ENCODE results near the gene GBX1. TPM values are rescaled to one million over a fixed set of nuclear protein-coding genes. Genes with fewer than 3 reads are reported as not detected.

Gene GBX1
- total RNA-seq, 1 experiment from 2014 or later = not detected

- Histone ChIP-seq H3K79me1 (ENCODE audit: insufficient read depth, low read depth, low read length, poor library complexity, severe bottlenecking) (no peaks in the 10 kb centered on the region), H3K9me3 (ENCODE audit: control insufficient read depth, low read depth, low read length) (no peaks in the 10 kb centered on the region), H3K56ac (ENCODE audit: insufficient read length, low read depth, low read length) (no peak overlapping the region), H2AFZ (ENCODE audit: low read length) (no peak overlapping the region), H2BK15ac (ENCODE audit: low read depth, low read length) (no peak overlapping the region), H3K4me2 (ENCODE audit: insufficient read depth, insufficient read length, low read length) (no peak overlapping the region), H4K91ac (ENCODE audit: insufficient read length, low read depth, low read length) (no peak overlapping the region), H4K5ac (ENCODE audit: insufficient read length, low read depth, low read length) (no peak overlapping the region), H4K20me1 (ENCODE audit: control insufficient read depth, insufficient read depth, insufficient read length) (no peaks in the 10 kb centered on the region), H3K27ac (ENCODE audit: insufficient read length, low read depth, low read length) (no peak overlapping the region), H4K8ac (replicated peaks; ENCODE audit: insufficient read length, low read depth, low read length) (no peak overlapping the region), H2BK120ac (ENCODE audit: low read depth, low read length, poor library complexity, severe bottlenecking) (no peak overlapping the region), H3K14ac (ENCODE audit: insufficient read depth, low read length) (no peak overlapping the region), H2BK5ac (ENCODE audit: insufficient read length, low read length) (no peak overlapping the region), H3K23me2 (ENCODE audit: insufficient read length, low read depth, low read length, poor library complexity, severe bottlenecking) (no peaks in the 10 kb centered on the region), H3K27me3 (ENCODE audit: insufficient read depth, low read length) (no peaks in the 10 kb centered on the region), H3T11ph (ENCODE audit: low read length) (no peak overlapping the region), H2BK20ac (ENCODE audit: low read depth, low read length, poor library complexity, severe bottlenecking) (no peak overlapping the region), H2BK12ac (ENCODE audit: insufficient read length, low read depth, low read length) (no peak overlapping the region), H2AK5ac (ENCODE audit: insufficient read length, low read length) (no peak overlapping the region), H3K4ac (ENCODE audit: low read depth, low read length) (no peak overlapping the region), H3K18ac (ENCODE audit: insufficient read length, low read depth, low read length) (no peak overlapping the region), H3K9ac (ENCODE audit: extremely low read depth, insufficient read length, low read length) (no peak overlapping the region), H3K79me2 (ENCODE audit: insufficient read depth, low read length) (no peaks in the 10 kb centered on the region), H3K23ac (ENCODE audit: insufficient read length, low read depth, low read length) (no peak overlapping the region), H3K4me1 (ENCODE audit: insufficient read depth, low read length) (no peaks in the 10 kb centered on the region; the same call in 1 of the 2 replicates)
- Mint-ChIP-seq H3K27me3 (ENCODE audit: low read depth) (no peaks in the 10 kb centered on the region; the same call in 1 of the 2 replicates), H3K36me3 (ENCODE audit: insufficient read depth in 1 of 3, low read depth in 3 of 3) (peaks cover 18 to 52% (median 22%) of the 10 kb centered on the region in 3 experiments; a peak in 6 of 7 replicates), H3K9me3 (no peaks in the 10 kb centered on the region; a peak in 2 of 5 replicates), H3K4me3 (no peak overlapping the region; a peak in 1 of 5 replicates), H3K27ac (0 out of 7 replicates have a peak overlapping the region, but pooled peaks of 1 of the 3 experiments have one; percentile 23), H3K4me1 (peaks cover 11 to 25% of the 10 kb centered on the region in 2 experiments)
- no CpG with 5 or more reads among the region's 14 CpGs for WGBS (ENCODE audit: extremely low coverage, insufficient read length, low lambda C conversion rate)
- no peak for DNase-seq
- TF ChIP-seq CTCF (conservative IDR thresholded peaks at IDR 0.05) = no peak
Observed at GRCh38 chr7:151134743-151135524, 32.6 kb downstream of the GBX1 start.
